Heart left ventricle (tissue), 16 donors: Measurements from ENCODE around the gene CCDC69. TPM values are rescaled to one million over a fixed set of nuclear protein-coding genes. Genes with fewer than 3 reads are reported as not detected.

Source experiments
- ATAC-seq, 4 donors: fragments of 200-7000 bp; cut with Tn5 transposase; one replicate each; pipeline ENCODE4 v1.9.1; 2020 to 2022; ENCODE audit warnings: moderate library complexity in 4 of 4, mild to moderate bottlenecking in 3 of 4, moderate number of reproducible peaks in 1 of 4
- DNase-seq, 5 donors: peaks; one replicate each; pipeline ENCODE4 v3.0.0-alpha.2; 2020
- H3K27ac ChIP-seq, 12 donors: fragments of 200-600 bp; sonication (generic) in 4 of 12; one replicate each; pipeline versions ENCODE4 v1.5.0 to v1.8.0; 2016 to 2022; ENCODE audit warnings: mild to moderate bottlenecking in 2 of 12
- H3K27me3 ChIP-seq, 9 donors: fragments of 200-600 bp; sonication (generic) in 2 of 9; one replicate each; pipeline versions ENCODE4 v1.5.1 to v1.8.0; 2016 to 2022; ENCODE audit warnings: mild to moderate bottlenecking in 3 of 9
- H3K36me3 ChIP-seq, 9 donors: fragments of 200-600 bp; sonication (generic) in 2 of 9; one replicate each; pipeline versions ENCODE4 v1.5.0 to v1.8.0; 2018 to 2022; ENCODE audit warnings: mild to moderate bottlenecking in 2 of 9
- H3K4me1 ChIP-seq, 12 donors: fragments of 200-600 bp; sonication (generic) in 4 of 12; one replicate each; pipeline versions ENCODE4 v1.5.0 to v1.8.0; 2016 to 2022; ENCODE audit warnings: mild to moderate bottlenecking in 3 of 12
- H3K4me3 ChIP-seq, 12 donors: fragments of 200-600 bp; sonication (generic) in 4 of 12; one replicate each; pipeline versions ENCODE4 v1.5.0 to v1.8.0; 2017 to 2022; ENCODE audit warnings: mild to moderate bottlenecking in 9 of 12, moderate library complexity in 4 of 12
- H3K9me3 ChIP-seq, 12 donors: fragments of 200-600 bp; sonication (generic) in 4 of 12; one replicate each; pipeline versions ENCODE4 v1.5.0 to v1.8.0; 2016 to 2022; ENCODE audit warnings: mild to moderate bottlenecking in 1 of 12
- POLR2A ChIP-seq, 2 donors: fragments of 450-650 bp; IDR thresholded peaks; one replicate each; pipeline ENCODE4 v1.6.1; 2017; ENCODE audit warnings: antibody characterized with exemption in 2 of 2, mild to moderate bottlenecking in 2 of 2, moderate library complexity in 2 of 2
- WGBS, 4 donors: extraction: QIAGEN DNeasy Blood & Tissue Kit in 2 of 4; methylation state at CpG; one replicate each; pipeline versions ENCODE4 v1.1.5 to v1.1.7; 2013 to 2018; 5-methylcytosine and 5-hydroxymethylcytosine counted together
- intact Hi-C, 10 donors: fragments of 100-400 bp; cut with DNase I; formaldehyde crosslinking; loops; one replicate each; pipeline versions ENCODE4 v1.11.1 to v1.14.2; 2022
- polyA plus RNA-seq, 2 donors: library from polyadenylated mRNA; stranded (reverse); fragments of 200-250 nt; gene quantifications; one replicate each; pipeline ENCODE4 v1.2.3, GENCODE V29; 2013
- total RNA-seq, 9 donors: library from RNA; depleted of rRNA in 2 of 9; stranded (reverse); fragments of >200 nt in 2 of 9; fragmentation: NEBNext Ultra II Directional in 3 of 9; extraction: Animal tissue kit (Norgen Biotek cat#: 25700) in 3 of 9; gene quantifications; one replicate each; pipeline versions ENCODE4 v1.1.0 to v1.2.4, GENCODE V29; 2016 to 2023
- TF ChIP-seq, protein P1 (sequence below), 12 donors: fragments of 200-600 bp; sonication (generic) in 4 of 12; IDR thresholded peaks; one replicate each; pipeline versions ENCODE4 v1.5.0 to v1.8.0; 2018 to 2022; ENCODE audit warnings: antibody characterized with exemption in 12 of 12, mild to moderate bottlenecking in 5 of 12
- donor health status: ischemic (EF 13 %, LVEDD 7.1; RV severe dilation, severe dysfunction).
- donor health status: healthy with polysubstance abuse.
- donor health status: DM: no; HTN: yes; CAD: no.
- donor health status: DM: no; HTN: no; CAD: no.
- donor health status: ischemic (EF 25% LVEDD 6.9; RV normal size, moderate dysfunction).
- donor health status: ischemic (EF 25% LVEDD 5.7; RV mildly dilated, moderate dysfunction).
- donor health status: healthy.
- donor health status: DM: yes; HTN: yes; CAD: no.
- donor health status: ischemic (EF 35%, LVEDD 5.7; RV mildly dilated, moderate dysfunction).
- donor health status: nonischemic (EF 11% LVEDD 7.7; RV severe dilation, severe dysfunction).
- donor health status: DM: yes; HTN: yes; CAD: no.
- donor health status: PGD.
- donor health status: ischemic (EF 29% LVEDD 5.4; RV normal size, mild dysfunction).
- donor health status: nonischemic (EF 23%, LVEDD 6.1; RV moderate dilation, normal function).

The CCDC69 gene
- total and polyA plus RNA-seq, 11 donors, result 82.5 to 245 (median 119) TPM

- Histone ChIP-seq H3K9me3 (no peaks in the 10 kb centered on the region), H3K4me1 (peaks cover 3 to 55% (median 25%) of the 10 kb centered on the region in 12 donors), H3K27ac (no peak overlapping the region), H3K4me3 (no peak overlapping the region), H3K27me3 (no peaks in the 10 kb centered on the region), H3K36me3 (peaks cover 0 to 93% (median 71%) of the 10 kb centered on the region in 9 donors)
- intact Hi-C loops, result no loop called here
- no peak for TF ChIP-seq POLR2A (IDR thresholded peaks at IDR 0.05)
- TF ChIP-seq, protein P1, sequence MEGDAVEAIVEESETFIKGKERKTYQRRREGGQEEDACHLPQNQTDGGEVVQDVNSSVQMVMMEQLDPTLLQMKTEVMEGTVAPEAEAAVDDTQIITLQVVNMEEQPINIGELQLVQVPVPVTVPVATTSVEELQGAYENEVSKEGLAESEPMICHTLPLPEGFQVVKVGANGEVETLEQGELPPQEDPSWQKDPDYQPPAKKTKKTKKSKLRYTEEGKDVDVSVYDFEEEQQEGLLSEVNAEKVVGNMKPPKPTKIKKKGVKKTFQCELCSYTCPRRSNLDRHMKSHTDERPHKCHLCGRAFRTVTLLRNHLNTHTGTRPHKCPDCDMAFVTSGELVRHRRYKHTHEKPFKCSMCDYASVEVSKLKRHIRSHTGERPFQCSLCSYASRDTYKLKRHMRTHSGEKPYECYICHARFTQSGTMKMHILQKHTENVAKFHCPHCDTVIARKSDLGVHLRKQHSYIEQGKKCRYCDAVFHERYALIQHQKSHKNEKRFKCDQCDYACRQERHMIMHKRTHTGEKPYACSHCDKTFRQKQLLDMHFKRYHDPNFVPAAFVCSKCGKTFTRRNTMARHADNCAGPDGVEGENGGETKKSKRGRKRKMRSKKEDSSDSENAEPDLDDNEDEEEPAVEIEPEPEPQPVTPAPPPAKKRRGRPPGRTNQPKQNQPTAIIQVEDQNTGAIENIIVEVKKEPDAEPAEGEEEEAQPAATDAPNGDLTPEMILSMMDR (IDR thresholded peaks at IDR 0.05), result no peak
- ATAC-seq (no peak), DNase-seq (no peak)
- WGBS, 4 donors, result 78 to 87% (median 85%) methylated on average over 1 of the region's 1 CpG
Observed at GRCh38 chr5:151138114-151138513, 85.8 kb downstream of the CCDC69 start.

GRCh38 chr5:151137067-151137825, 86.6 kb downstream of the CCDC69 start:
- Histone ChIP-seq H3K4me3 (no peak overlapping the region), H3K36me3 (peaks cover 0 to 93% (median 78%) of the 10 kb centered on the region in 9 donors), H3K9me3 (no peaks in the 10 kb centered on the region), H3K4me1 (peaks cover 3 to 55% (median 17%) of the 10 kb centered on the region in 12 donors), H3K27ac (no peak overlapping the region), H3K27me3 (no peaks in the 10 kb centered on the region)
- ATAC-seq (no peak), DNase-seq (no peak)
- WGBS, 4 donors, result 88 to 94% (median 89%) methylated on average over 10 of the region's 10 CpGs
- no peak for TF ChIP-seq POLR2A (IDR thresholded peaks at IDR 0.05)
- TF ChIP-seq, protein P1 (IDR thresholded peaks at IDR 0.05), result no peak
- intact Hi-C loops, result no loop called here

DNA sequence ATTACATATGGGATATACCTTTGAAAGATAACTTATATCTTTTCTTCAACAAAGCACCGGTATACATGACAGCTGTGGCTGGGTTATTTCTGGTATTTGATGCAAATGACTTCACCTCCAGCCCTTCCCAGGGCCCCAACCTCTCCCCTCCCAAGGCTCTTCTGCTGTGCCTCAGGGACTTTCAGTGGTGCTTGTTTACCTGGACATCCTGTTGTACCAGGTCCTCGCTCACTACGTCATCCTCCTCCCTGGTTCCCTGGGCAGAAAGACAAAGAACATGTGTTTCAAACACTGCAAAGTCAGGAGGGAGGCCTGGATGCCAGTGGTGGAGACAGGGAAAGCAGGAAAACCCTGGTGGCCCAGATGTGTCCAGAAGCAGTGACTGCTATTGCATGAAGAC, 89.7 kb downstream of the CCDC69 start:
- TF ChIP-seq, protein P1 (IDR thresholded peaks at IDR 0.05), result no peak
- no peak for TF ChIP-seq POLR2A (IDR thresholded peaks at IDR 0.05)
- ATAC-seq (no peak), DNase-seq (no peak)
- H3K27ac ChIP-seq, result no peak overlapping the region
- H3K4me3 ChIP-seq, result no peak overlapping the region
- peaks cover 0 to 35% (median 0%) of the 10 kb centered on the region in 12 donors for H3K4me1 ChIP-seq
- WGBS, 4 donors, result 63 to 84% (median 70%) methylated on average over 3 of the region's 3 CpGs
- H3K36me3 ChIP-seq, result peaks cover 2 to 100% (median 100%) of the 10 kb centered on the region in 9 donors
- intact Hi-C loops, result no loop called here
- no peaks in the 10 kb centered on the region for H3K27me3 ChIP-seq
- H3K9me3 ChIP-seq, result no peaks in the 10 kb centered on the region

- DNase-seq, result no peak
- peak in 3 of 4 donors; percentile 45 to 66 (median 48) for ATAC-seq
- Histone ChIP-seq H3K27me3 (no peaks in the 10 kb centered on the region), H3K9me3 (no peaks in the 10 kb centered on the region), H3K4me3 (no peak overlapping the region), H3K36me3 (peaks cover 2 to 100% (median 100%) of the 10 kb centered on the region in 9 donors), H3K27ac (no peak overlapping the region), H3K4me1 (peaks cover 0 to 29% (median 0%) of the 10 kb centered on the region in 12 donors)
- 78 to 85% (median 80%) methylated on average over 4 of the region's 4 CpGs for WGBS, 4 donors
- TF ChIP-seq, protein P1 (IDR thresholded peaks at IDR 0.05), result no peak
- no peak for TF ChIP-seq POLR2A (IDR thresholded peaks at IDR 0.05)
- intact Hi-C loops, result no loop called here
Observed at GRCh38 chr5:151132963-151133362, 90.9 kb downstream of the CCDC69 start.

Other genes with a start within 250 kb of the CCDC69 start
- 1,000 to 10,000 TPM in 2 of 9 donors, 100 to 1,000 TPM in 7; 416 to 1,563 (median 738) TPM for gene GPX3, start 203.5 kb downstream of the CCDC69 start, total RNA-seq
- gene GPX3, start 203.5 kb downstream of the CCDC69 start, polyA plus RNA-seq, result 1,000 to 10,000 TPM in 1 of 2 donors, 100 to 1,000 TPM in 1; 819 to 1,415 TPM
- gene TNIP1, start 143.1 kb downstream of the CCDC69 start, total RNA-seq, result 100 to 1,000 TPM in 8 of 9 donors, 10 to 100 TPM in 1; 86.0 to 180 (median 122) TPM
- gene TNIP1, start 143.1 kb downstream of the CCDC69 start, polyA plus RNA-seq, result 10 to 100 TPM; 97.1 to 97.6 TPM
- gene ANXA6, start 66.3 kb downstream of the CCDC69 start, total RNA-seq, result 100 to 1,000 TPM; 179 to 287 (median 220) TPM
- 100 to 1,000 TPM; 171 to 202 TPM for gene ANXA6, start 66.3 kb downstream of the CCDC69 start, polyA plus RNA-seq
- 10 to 100 TPM; 27.5 to 71.4 (median 40.1) TPM for gene GM2A, start 29.1 kb upstream of the CCDC69 start, total RNA-seq
- gene GM2A, start 29.1 kb upstream of the CCDC69 start, polyA plus RNA-seq, result 10 to 100 TPM; 22.8 to 31.6 TPM
- not detected for gene SLC36A3, start 79.7 kb upstream of the CCDC69 start, total RNA-seq
- gene SLC36A3, start 79.7 kb upstream of the CCDC69 start, polyA plus RNA-seq, result not detected
- under 1 TPM in 3 of 9 donors, not detected in 6; 0.10 to 0.25 (median 0.14) TPM for gene SLC36A2, start 123.5 kb upstream of the CCDC69 start, total RNA-seq
- gene SLC36A2, start 123.5 kb upstream of the CCDC69 start, polyA plus RNA-seq, result under 1 TPM; 0.03 to 0.15 TPM
- gene SLC36A1, start 223.5 kb upstream of the CCDC69 start, total RNA-seq, result 10 to 100 TPM in 1 of 9 donors, 1 to 10 TPM in 8; 1.7 to 18.8 (median 2.8) TPM
- 1 to 10 TPM; 1.2 to 2.8 TPM for gene SLC36A1, start 223.5 kb upstream of the CCDC69 start, polyA plus RNA-seq